Progenitor cell of endocrine pancreas (in vitro differentiated cells): ENCODE data around the gene FAM9C. TPM values are rescaled to one million over a fixed set of nuclear protein-coding genes. Genes with fewer than 3 reads are reported as not detected.
A peak's percentile ranks its signal among the peaks of the same experiment; 100 is the strongest.

ENCODE experiments used
- DNase-seq: peaks from one replicate; pipeline ENCODE4 v3.0.0; 2021; ENCODE audit warnings: low spot score; ENCODE audit not compliant: unreplicated experiment
- H3K27ac Mint-ChIP-seq: 2 replicates; pipeline ENCODE4 v1.8.0; 2021; ENCODE audit warnings: mild to moderate bottlenecking, moderate library complexity, mixed read lengths
- H3K27me3 Mint-ChIP-seq: 2 replicates; pipeline ENCODE4 v1.8.0; 2021; ENCODE audit warnings: mixed read lengths
- H3K36me3 Mint-ChIP-seq: 2 replicates; pipeline ENCODE4 v1.8.0; 2022; ENCODE audit warnings: mixed read lengths; ENCODE audit not compliant: insufficient read depth
- H3K4me1 Mint-ChIP-seq: 2 replicates; pipeline ENCODE4 v1.8.0; 2021; ENCODE audit warnings: low read depth, mixed read lengths
- H3K4me3 Mint-ChIP-seq: 2 replicates; pipeline ENCODE4 v1.8.0; 2021; ENCODE audit warnings: low read depth, mild to moderate bottlenecking, moderate library complexity, mixed read lengths
- H3K9me3 Mint-ChIP-seq: 2 replicates; pipeline ENCODE4 v1.8.0; 2021; ENCODE audit warnings: low read depth, mixed read lengths
- total RNA-seq: library from RNA; stranded (reverse); gene quantifications from 2 replicates; pipeline ENCODE4 v1.2.1, GENCODE V29; 2021
- TF ChIP-seq, protein P1 (sequence below): fragments of 200-600 bp; sonication (generic); IDR thresholded peaks from one replicate; pipeline ENCODE4 v1.5.0; 2021; ENCODE audit warnings: antibody characterized with exemption, mild to moderate bottlenecking; ENCODE audit not compliant: unreplicated experiment

FAM9C gene
- total RNA-seq, 1 donor from 2014 or later: not detected

DNA sequence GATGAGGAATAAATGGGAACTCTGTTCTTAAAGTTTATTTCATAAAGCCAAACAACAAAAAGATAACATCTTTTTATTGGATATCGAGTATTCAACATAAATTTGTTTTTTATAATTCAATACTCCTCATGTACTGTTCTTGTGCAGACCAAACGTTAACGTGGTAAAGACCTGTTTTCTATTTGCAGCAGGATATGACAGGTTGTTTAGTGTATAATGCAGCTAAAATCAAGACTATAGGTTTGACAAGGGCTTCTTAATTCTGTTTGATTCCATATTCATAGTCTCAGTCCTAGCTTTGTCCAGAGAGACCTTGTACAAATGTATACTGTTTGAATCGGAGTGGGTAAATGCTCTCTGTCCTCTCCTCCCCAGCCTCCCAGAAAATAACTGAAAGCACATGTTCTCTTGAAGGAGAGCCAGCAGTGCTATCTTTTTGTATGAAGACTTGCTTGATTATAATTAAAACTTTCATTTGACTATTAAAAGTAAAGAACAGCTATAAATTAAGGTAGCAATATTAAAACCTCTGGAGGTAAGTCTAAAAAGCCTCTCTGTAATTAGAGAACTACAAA is 51.8 kb downstream of the FAM9C start:
- peaks cover 24% of the 10 kb centered on the region for H3K4me1 Mint-ChIP-seq
- peaks cover 26% of the 10 kb centered on the region for H3K9me3 Mint-ChIP-seq
- TF ChIP-seq, protein P1, sequence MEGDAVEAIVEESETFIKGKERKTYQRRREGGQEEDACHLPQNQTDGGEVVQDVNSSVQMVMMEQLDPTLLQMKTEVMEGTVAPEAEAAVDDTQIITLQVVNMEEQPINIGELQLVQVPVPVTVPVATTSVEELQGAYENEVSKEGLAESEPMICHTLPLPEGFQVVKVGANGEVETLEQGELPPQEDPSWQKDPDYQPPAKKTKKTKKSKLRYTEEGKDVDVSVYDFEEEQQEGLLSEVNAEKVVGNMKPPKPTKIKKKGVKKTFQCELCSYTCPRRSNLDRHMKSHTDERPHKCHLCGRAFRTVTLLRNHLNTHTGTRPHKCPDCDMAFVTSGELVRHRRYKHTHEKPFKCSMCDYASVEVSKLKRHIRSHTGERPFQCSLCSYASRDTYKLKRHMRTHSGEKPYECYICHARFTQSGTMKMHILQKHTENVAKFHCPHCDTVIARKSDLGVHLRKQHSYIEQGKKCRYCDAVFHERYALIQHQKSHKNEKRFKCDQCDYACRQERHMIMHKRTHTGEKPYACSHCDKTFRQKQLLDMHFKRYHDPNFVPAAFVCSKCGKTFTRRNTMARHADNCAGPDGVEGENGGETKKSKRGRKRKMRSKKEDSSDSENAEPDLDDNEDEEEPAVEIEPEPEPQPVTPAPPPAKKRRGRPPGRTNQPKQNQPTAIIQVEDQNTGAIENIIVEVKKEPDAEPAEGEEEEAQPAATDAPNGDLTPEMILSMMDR: no peak
- no peak overlapping the region for H3K4me3 Mint-ChIP-seq
- H3K36me3 Mint-ChIP-seq: no peaks in the 10 kb centered on the region
- DNase-seq: no peak
- no peaks in the 10 kb centered on the region for H3K27me3 Mint-ChIP-seq
- H3K27ac Mint-ChIP-seq: no peak overlapping the region

DNA sequence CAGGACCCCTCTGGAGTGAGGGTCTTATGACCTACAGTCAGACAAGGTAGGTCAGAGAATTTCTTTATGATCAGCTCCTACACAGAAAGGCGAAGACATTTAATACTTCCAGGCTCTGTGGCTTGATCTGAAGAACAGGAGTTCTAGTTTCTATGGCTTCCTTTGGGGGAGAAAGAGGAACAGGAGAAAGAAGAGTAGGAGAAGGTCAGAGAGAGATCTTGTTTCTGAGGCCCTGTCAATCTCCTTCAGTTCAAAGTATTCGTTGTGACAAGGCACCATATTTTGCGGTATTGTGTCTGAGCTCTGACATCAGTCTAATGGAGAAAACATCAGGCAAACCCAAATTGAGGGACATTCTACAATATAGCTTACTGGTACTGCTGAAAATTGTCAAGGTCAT is 52.8 kb downstream of the FAM9C start:
- no peak overlapping the region for H3K27ac Mint-ChIP-seq
- peaks cover 33% of the 10 kb centered on the region for H3K9me3 Mint-ChIP-seq
- TF ChIP-seq, protein P1: no peak
- peaks cover 20% of the 10 kb centered on the region for H3K4me1 Mint-ChIP-seq
- H3K36me3 Mint-ChIP-seq: no peaks in the 10 kb centered on the region
- no peaks in the 10 kb centered on the region for H3K27me3 Mint-ChIP-seq
- no peak overlapping the region for H3K4me3 Mint-ChIP-seq
- DNase-seq: no peak

DNA sequence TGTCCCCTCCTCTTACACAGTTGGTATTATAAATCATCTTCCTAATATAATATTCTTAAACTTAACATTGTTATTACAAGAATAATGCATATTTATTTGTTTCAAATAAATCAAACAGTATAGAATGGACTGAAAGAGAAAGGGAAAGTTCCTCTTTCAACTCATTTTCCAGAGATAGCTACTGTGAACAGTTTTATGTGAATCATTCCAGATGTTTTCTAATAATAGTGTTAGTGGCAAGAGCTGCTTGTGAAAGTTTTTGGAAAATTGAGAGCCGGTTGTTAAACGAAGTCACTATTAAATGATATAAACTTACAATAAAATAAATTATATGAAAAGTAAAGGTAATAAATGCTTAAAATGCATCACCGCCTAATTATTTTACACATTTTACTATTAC is 55.0 kb downstream of the FAM9C start:
- Mint-ChIP-seq H3K36me3 (peaks cover 3% of the 10 kb centered on the region), H3K27ac (peak overlapping the region; percentile 94), H3K4me1 (peaks cover 23% of the 10 kb centered on the region), H3K4me3 (no peak overlapping the region), H3K27me3 (no peaks in the 10 kb centered on the region), H3K9me3 (peaks cover 32% of the 10 kb centered on the region)
- DNase-seq: no peak
- TF ChIP-seq, protein P1: no peak

DNA sequence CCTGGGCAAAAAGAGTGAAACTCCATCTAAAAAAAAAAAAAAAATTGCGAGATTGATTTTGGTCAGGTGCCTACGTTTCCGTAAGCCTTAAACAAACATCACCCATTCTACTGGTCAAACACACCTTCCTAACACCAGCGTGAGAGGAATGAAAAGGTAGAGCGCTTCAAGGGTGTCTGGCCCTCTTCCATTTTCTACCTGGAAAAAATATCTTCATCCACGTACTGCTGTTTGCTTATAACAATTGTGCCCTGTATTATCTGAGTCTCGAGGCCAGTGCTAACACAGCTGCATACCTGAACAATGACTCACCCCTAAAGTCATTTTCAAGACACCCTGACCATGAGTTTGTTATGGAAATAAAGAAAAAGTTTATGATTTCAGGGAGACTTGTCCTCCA is 55.6 kb downstream of the FAM9C start:
- H3K4me1 Mint-ChIP-seq: peaks cover 19% of the 10 kb centered on the region
- H3K27ac Mint-ChIP-seq: peak overlapping the region; percentile 94
- H3K9me3 Mint-ChIP-seq: peaks cover 35% of the 10 kb centered on the region
- DNase-seq: no peak
- peaks cover 3% of the 10 kb centered on the region for H3K36me3 Mint-ChIP-seq
- H3K27me3 Mint-ChIP-seq: no peaks in the 10 kb centered on the region
- no peak overlapping the region for H3K4me3 Mint-ChIP-seq
- TF ChIP-seq, protein P1: no peak

DNA sequence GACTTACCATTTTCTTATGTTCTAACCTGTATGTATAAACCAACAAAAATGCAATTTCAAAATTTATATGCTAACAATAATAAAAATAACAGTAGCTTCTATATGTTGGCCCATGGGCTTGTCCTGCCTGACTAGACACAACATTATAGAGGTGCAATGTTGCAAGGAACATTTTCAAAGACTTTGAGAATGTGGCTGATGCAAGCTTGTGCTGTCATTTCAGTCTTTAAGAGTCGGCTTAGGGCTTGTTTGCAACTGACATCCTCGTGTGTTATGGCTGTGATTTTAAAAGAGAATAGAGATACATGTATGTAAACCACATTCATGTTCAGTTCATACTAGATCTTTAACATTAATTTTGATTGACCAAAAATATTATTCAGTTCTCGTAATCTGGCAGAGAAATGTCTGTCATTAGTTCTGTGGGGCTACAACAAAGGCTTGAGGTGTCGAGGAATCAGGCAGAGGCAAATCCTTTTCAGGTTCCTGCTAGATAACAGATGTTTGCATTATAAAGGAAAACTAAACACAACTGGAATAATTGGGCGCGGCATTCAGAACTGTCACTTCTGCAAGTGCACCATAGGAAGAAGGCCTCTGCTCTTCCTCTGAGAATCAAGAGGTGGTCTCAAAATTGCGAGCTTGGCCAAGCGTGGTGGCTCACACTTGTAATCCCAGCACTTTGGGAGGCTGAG is 56.4 kb downstream of the FAM9C start:
- H3K9me3 Mint-ChIP-seq: peaks cover 39% of the 10 kb centered on the region
- H3K27ac Mint-ChIP-seq: peak overlapping the region; percentile 94
- no peak for DNase-seq
- TF ChIP-seq, protein P1: no peak
- no peaks in the 10 kb centered on the region for H3K27me3 Mint-ChIP-seq
- no peak overlapping the region for H3K4me3 Mint-ChIP-seq
- peaks cover 17% of the 10 kb centered on the region for H3K4me1 Mint-ChIP-seq
- H3K36me3 Mint-ChIP-seq: peaks cover 3% of the 10 kb centered on the region
